Hepatocyte (in vitro differentiated cells): ENCODE measurements around the gene SRPK3. TPM values are rescaled to one million over a fixed set of nuclear protein-coding genes. Genes with fewer than 3 reads are reported as not detected.
A peak's percentile ranks its signal among the peaks of the same experiment; 100 is the strongest.

Experiments
- DNase-seq: peaks from one replicate; pipeline ENCODE4 v3.0.0-alpha.2; 2016; ENCODE audit warnings: low spot score
- H2AFZ ChIP-seq: fragments of 200-600 bp; sonication (generic); 2 replicates; pipeline ENCODE4 v1.6.0; 2016; ENCODE audit warnings: antibody characterized with exemption, mild to moderate bottlenecking
- H3K27ac ChIP-seq: fragments of 200-600 bp; sonication (generic); 2 replicates; pipeline ENCODE4 v1.5.1; 2016; ENCODE audit warnings: mild to moderate bottlenecking
- H3K27me3 ChIP-seq: fragments of 200-600 bp; sonication (generic); 2 replicates; pipeline ENCODE4 v1.6.1; 2016
- H3K36me3 ChIP-seq: fragments of 200-600 bp; sonication (generic); replicated peaks from 2 replicates; pipeline ENCODE4 v1.5.1; 2016; ENCODE audit warnings: low read depth; ENCODE audit not compliant: insufficient read depth
- H3K4me1 ChIP-seq: fragments of 200-600 bp; sonication (generic); 2 replicates; pipeline ENCODE4 v1.5.1; 2016; ENCODE audit warnings: mild to moderate bottlenecking, moderate library complexity; ENCODE audit not compliant: insufficient read depth
- H3K4me2 ChIP-seq: fragments of 200-600 bp; sonication (generic); 2 replicates; pipeline ENCODE4 v1.6.0; 2016
- H3K4me3 ChIP-seq: fragments of 200-600 bp; sonication (generic); 2 replicates; pipeline ENCODE4 v1.5.1; 2016; ENCODE audit warnings: mild to moderate bottlenecking
- H3K79me2 ChIP-seq: fragments of 200-600 bp; sonication (generic); 2 replicates; pipeline ENCODE4 v1.6.0; 2017; ENCODE audit warnings: mild to moderate bottlenecking
- H3K9me2 ChIP-seq: fragments of 200-600 bp; sonication (generic); replicated peaks from 2 replicates; pipeline ENCODE4 v1.6.0; 2017; ENCODE audit warnings: mild to moderate bottlenecking; ENCODE audit not compliant: insufficient read depth
- H3K9me3 ChIP-seq: fragments of 200-600 bp; sonication (generic); 2 replicates; pipeline ENCODE4 v1.5.1; 2016; ENCODE audit warnings: low read depth, mild to moderate bottlenecking
- H4K20me1 ChIP-seq: fragments of 200-600 bp; sonication (generic); 2 replicates; pipeline ENCODE4 v1.6.0; 2016; ENCODE audit warnings: mild to moderate bottlenecking; ENCODE audit not compliant: insufficient read depth, poor library complexity, severe bottlenecking
- EZH2 ChIP-seq: fragments of 200-600 bp; sonication (generic); IDR thresholded peaks from 2 replicates; pipeline ENCODE4 v1.6.1; 2016; ENCODE audit warnings: antibody characterized with exemption, mild to moderate bottlenecking, borderline replicate concordance
- EZH2phosphoT487 ChIP-seq: fragments of 200-600 bp; sonication (generic); IDR thresholded peaks from one replicate; pipeline ENCODE4 v1.6.1; 2018; ENCODE audit warnings: antibody characterized with exemption, mild to moderate bottlenecking, low read depth, moderate library complexity; ENCODE audit not compliant: unreplicated experiment, severe bottlenecking
- WGBS: methylation state at CpG from one replicate; pipeline ENCODE4 v1.1.6; 2016; ENCODE audit warnings: low lambda C conversion rate; ENCODE audit errors: missing lambda C conversion rate; 5-methylcytosine and 5-hydroxymethylcytosine counted together
- polyA plus RNA-seq: library from polyadenylated mRNA; unstranded; fragments of >200 nt; fragmentation: Nextera tagmentation; extraction: Ambion mirVana; gene quantifications from 2 replicates; pipeline ENCODE4 v1.2.1, GENCODE V29; 2016
- total RNA-seq: library from RNA; depleted of rRNA; stranded (reverse); fragments of >200 nt; gene quantifications from 2 replicates; pipeline ENCODE4 v1.2.3, GENCODE V29; 2014
- TF ChIP-seq, protein P1 (sequence below): fragments of 200-600 bp; sonication (generic); IDR thresholded peaks from 2 replicates; pipeline ENCODE4 v1.5.1; 2016; ENCODE audit warnings: antibody characterized with exemption, mild to moderate bottlenecking; ENCODE audit not compliant: poor library complexity

SRPK3 gene
- total and polyA plus RNA-seq, 2 experiments from 2014 or later, result 0.20 to 0.89 TPM

GRCh38 chrX:153827903-153828302 lies 47.1 kb downstream of the SRPK3 start:
- Histone ChIP-seq H3K9me2 (no peaks in the 10 kb centered on the region), H2AFZ (no peak overlapping the region), H3K4me2 (no peak overlapping the region), H3K36me3 (no peaks in the 10 kb centered on the region), H3K4me1 (no peaks in the 10 kb centered on the region), H3K9me3 (no peaks in the 10 kb centered on the region), H4K20me1 (no peaks in the 10 kb centered on the region), H3K4me3 (no peak overlapping the region), H3K27ac (no peak overlapping the region), H3K27me3 (peaks cover 34% of the 10 kb centered on the region), H3K79me2 (no peaks in the 10 kb centered on the region)
- 80% methylated on average over 9 of the region's 9 CpGs for WGBS
- TF ChIP-seq EZH2phosphoT487 (no peak), EZH2 (no peak)
- TF ChIP-seq, protein P1, sequence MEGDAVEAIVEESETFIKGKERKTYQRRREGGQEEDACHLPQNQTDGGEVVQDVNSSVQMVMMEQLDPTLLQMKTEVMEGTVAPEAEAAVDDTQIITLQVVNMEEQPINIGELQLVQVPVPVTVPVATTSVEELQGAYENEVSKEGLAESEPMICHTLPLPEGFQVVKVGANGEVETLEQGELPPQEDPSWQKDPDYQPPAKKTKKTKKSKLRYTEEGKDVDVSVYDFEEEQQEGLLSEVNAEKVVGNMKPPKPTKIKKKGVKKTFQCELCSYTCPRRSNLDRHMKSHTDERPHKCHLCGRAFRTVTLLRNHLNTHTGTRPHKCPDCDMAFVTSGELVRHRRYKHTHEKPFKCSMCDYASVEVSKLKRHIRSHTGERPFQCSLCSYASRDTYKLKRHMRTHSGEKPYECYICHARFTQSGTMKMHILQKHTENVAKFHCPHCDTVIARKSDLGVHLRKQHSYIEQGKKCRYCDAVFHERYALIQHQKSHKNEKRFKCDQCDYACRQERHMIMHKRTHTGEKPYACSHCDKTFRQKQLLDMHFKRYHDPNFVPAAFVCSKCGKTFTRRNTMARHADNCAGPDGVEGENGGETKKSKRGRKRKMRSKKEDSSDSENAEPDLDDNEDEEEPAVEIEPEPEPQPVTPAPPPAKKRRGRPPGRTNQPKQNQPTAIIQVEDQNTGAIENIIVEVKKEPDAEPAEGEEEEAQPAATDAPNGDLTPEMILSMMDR, result no peak
- DNase-seq, result no peak

GRCh38 chrX:153828308-153828707 lies 47.5 kb downstream of the SRPK3 start:
- no peak for DNase-seq
- TF ChIP-seq EZH2 (no peak), EZH2phosphoT487 (no peak)
- TF ChIP-seq, protein P1, result no peak
- no peak overlapping the region for H3K4me3 ChIP-seq
- no peaks in the 10 kb centered on the region for H4K20me1 ChIP-seq
- no peak overlapping the region for H3K27ac ChIP-seq
- H3K4me2 ChIP-seq, result peak overlapping the region; percentile 71
- H3K36me3 ChIP-seq, result no peaks in the 10 kb centered on the region
- peaks cover 34% of the 10 kb centered on the region for H3K27me3 ChIP-seq
- H2AFZ ChIP-seq, result no peak overlapping the region
- H3K9me3 ChIP-seq, result no peaks in the 10 kb centered on the region
- H3K9me2 ChIP-seq, result no peaks in the 10 kb centered on the region
- H3K4me1 ChIP-seq, result no peaks in the 10 kb centered on the region
- 45% methylated on average over 15 of the region's 17 CpGs for WGBS
- H3K79me2 ChIP-seq, result no peaks in the 10 kb centered on the region

GRCh38 chrX:153828723-153829548 lies 48.1 kb downstream of the SRPK3 start:
- H3K9me3 ChIP-seq, result no peaks in the 10 kb centered on the region
- no peaks in the 10 kb centered on the region for H3K36me3 ChIP-seq
- no peak overlapping the region for H3K27ac ChIP-seq
- TF ChIP-seq EZH2 (no peak), EZH2phosphoT487 (no peak)
- TF ChIP-seq, protein P1, result no peak
- DNase-seq, result no peak
- no peaks in the 10 kb centered on the region for H3K9me2 ChIP-seq
- H2AFZ ChIP-seq, result no peak overlapping the region
- no peaks in the 10 kb centered on the region for H3K79me2 ChIP-seq
- no peaks in the 10 kb centered on the region for H4K20me1 ChIP-seq
- peak overlapping the region; percentile 71 for H3K4me2 ChIP-seq
- no peaks in the 10 kb centered on the region for H3K4me1 ChIP-seq
- WGBS, result 40% methylated on average over 33 of the region's 50 CpGs
- no peak overlapping the region for H3K4me3 ChIP-seq
- peaks cover 34% of the 10 kb centered on the region for H3K27me3 ChIP-seq

GRCh38 chrX:153829549-153829798 lies 48.6 kb downstream of the SRPK3 start:
- Histone ChIP-seq H3K4me2 (peak overlapping the region; percentile 71), H3K27me3 (peaks cover 34% of the 10 kb centered on the region), H3K4me3 (no peak overlapping the region), H3K27ac (no peak overlapping the region), H2AFZ (no peak overlapping the region), H3K4me1 (no peaks in the 10 kb centered on the region), H3K36me3 (no peaks in the 10 kb centered on the region), H3K9me2 (no peaks in the 10 kb centered on the region), H4K20me1 (no peaks in the 10 kb centered on the region), H3K79me2 (no peaks in the 10 kb centered on the region), H3K9me3 (no peaks in the 10 kb centered on the region)
- WGBS, result 32% methylated on average over 6 of the region's 27 CpGs
- DNase-seq, result no peak
- no peak for TF ChIP-seq EZH2
- TF ChIP-seq, protein P1, result no peak
